Measurements from ENCODE around the gene TCF4.

DNA sequence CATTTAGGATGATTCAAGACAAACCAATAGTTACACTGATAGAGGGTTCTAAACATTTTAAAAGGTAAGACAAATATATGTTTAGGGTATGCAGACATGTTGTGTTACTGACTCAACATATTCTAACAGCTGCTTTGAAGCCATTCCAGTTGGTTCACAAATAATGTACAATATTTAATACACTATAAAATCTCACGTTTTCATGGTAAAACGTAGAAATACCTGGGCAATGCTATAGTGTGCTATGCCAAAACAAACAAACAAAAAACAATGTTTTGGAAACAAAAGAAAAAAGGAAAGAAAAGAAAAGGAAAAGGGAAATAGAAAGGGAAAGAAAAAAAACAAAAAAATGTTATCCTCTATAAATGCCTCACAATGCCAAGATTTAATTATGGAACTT, 277.1 kb downstream of the TCF4 start:
- TF ChIP-seq POLR2A (IDR thresholded peaks at IDR 0.05; ENCODE audit: low read depth, low read length) (no peak), POLR2AphosphoS5 (IDR thresholded peaks at IDR 0.05; ENCODE audit: low read depth, low read length) (no peak), TAF1 (IDR thresholded peaks at IDR 0.05; ENCODE audit: low read depth, low read length) (no peak), POU2F2 (IDR thresholded peaks at IDR 0.05; ENCODE audit: low read depth, low read length) (no peak), SPI1 (IDR thresholded peaks at IDR 0.05; ENCODE audit: low read depth, low read length) (no peak)
